ENCODE data around the gene HPSE2. TPM values are rescaled to one million over a fixed set of nuclear protein-coding genes. Genes with fewer than 3 reads are reported as not detected.

HPSE2 gene
- total and polyA plus RNA-seq, 2 donors (not counting 1 experiment from before 2014, with no cell fraction given) = not detected

GRCh38 chr10:98832738-98833137 is 402.9 kb downstream of the HPSE2 start:
- Mint-ChIP-seq H3K4me3 (no peak overlapping the region), H3K27me3 (peaks cover 21% of the 10 kb centered on the region), H3K9me3 (ENCODE audit: insufficient read depth) (no peaks in the 10 kb centered on the region), H3K4me1 (no peaks in the 10 kb centered on the region), H3K27ac (no peak overlapping the region)
- intact Hi-C loops (cut with micrococcal nuclease) = no loop called here
- no peak for DNase-seq
- POLR2A ChIA-PET = no interaction called here
- Histone ChIP-seq H4K20me1 (ENCODE audit: control insufficient read depth, insufficient read depth, low read length, poor library complexity, severe bottlenecking) (no peaks in the 10 kb centered on the region), H3K9ac (ENCODE audit: low read length) (no peak overlapping the region), H3K79me2 (ENCODE audit: control insufficient read depth, insufficient read depth, low read length) (no peaks in the 10 kb centered on the region), H3K4me3 (ENCODE audit: control extremely low read depth in 1 of 5, extremely low read depth in 1 of 5, insufficient read depth in 1 of 5, low read depth in 2 of 5, low read length in 4 of 5) (no peak overlapping the region), H3K27ac (ENCODE audit: low read length in 2 of 2) (no peak overlapping the region), H3K9me3 (ENCODE audit: control extremely low read depth in 1 of 3, control insufficient read depth in 2 of 3, insufficient read depth in 1 of 3, low read length in 2 of 3) (no peaks in the 10 kb centered on the region), H3K4me2 (replicated peaks; ENCODE audit: low read depth, low read length, poor library complexity, severe bottlenecking) (no peak overlapping the region), H2AFZ (ENCODE audit: insufficient read depth, low read depth, low read length, poor library complexity, severe bottlenecking) (no peak overlapping the region), H3K27me3 (replicated peaks in 1 of 4; ENCODE audit: control extremely low read depth in 1 of 4, control insufficient read depth in 3 of 4, insufficient read depth in 4 of 4, low read length in 3 of 4) (no peaks in the 10 kb centered on the region), H3K4me1 (ENCODE audit: control insufficient read depth in 2 of 2, insufficient read depth in 2 of 2, low read length in 2 of 2) (no peaks in the 10 kb centered on the region), H3K36me3 (replicated peaks in 1 of 2; ENCODE audit: control extremely low read depth in 1 of 2, control insufficient read depth in 1 of 2, extremely low read depth in 1 of 2, insufficient read depth in 2 of 2, low read length in 1 of 2) (no peaks in the 10 kb centered on the region)
- TF ChIP-seq CTCF (IDR thresholded peaks at IDR 0.05) (no peak), EZH2 (IDR thresholded peaks at IDR 0.05; ENCODE audit: borderline replicate concordance, insufficient read depth, low read depth, low read length, poor library complexity, severe bottlenecking) (no peak)
- CTCF ChIA-PET = interaction anchor here (0.6 kb wide), 1 partner anchor 353 kb away, joined by 3 read pairs; no protein-coding TSS in a partner anchor
- 91% methylated on average over 1 of the region's 2 CpGs for WGBS (ENCODE audit: insufficient coverage)
- ATAC-seq (ENCODE audit: low read depth) = no peak

- Mint-ChIP-seq H3K27ac (no peak overlapping the region), H3K4me3 (no peak overlapping the region), H3K27me3 (peaks cover 21% of the 10 kb centered on the region), H3K9me3 (ENCODE audit: insufficient read depth) (no peaks in the 10 kb centered on the region), H3K4me1 (no peaks in the 10 kb centered on the region)
- WGBS (ENCODE audit: insufficient coverage) = 67% methylated on average over 3 of the region's 3 CpGs
- Histone ChIP-seq H3K79me2 (ENCODE audit: control insufficient read depth, insufficient read depth, low read length) (no peaks in the 10 kb centered on the region), H3K9ac (ENCODE audit: low read length) (no peak overlapping the region), H3K4me3 (ENCODE audit: control extremely low read depth in 1 of 5, extremely low read depth in 1 of 5, insufficient read depth in 1 of 5, low read depth in 2 of 5, low read length in 4 of 5) (no peak overlapping the region), H3K36me3 (replicated peaks in 1 of 2; ENCODE audit: control extremely low read depth in 1 of 2, control insufficient read depth in 1 of 2, extremely low read depth in 1 of 2, insufficient read depth in 2 of 2, low read length in 1 of 2) (no peaks in the 10 kb centered on the region), H3K27me3 (replicated peaks in 1 of 4; ENCODE audit: control extremely low read depth in 1 of 4, control insufficient read depth in 3 of 4, insufficient read depth in 4 of 4, low read length in 3 of 4) (no peaks in the 10 kb centered on the region), H2AFZ (ENCODE audit: insufficient read depth, low read depth, low read length, poor library complexity, severe bottlenecking) (no peak overlapping the region), H3K9me3 (ENCODE audit: control extremely low read depth in 1 of 3, control insufficient read depth in 2 of 3, insufficient read depth in 1 of 3, low read length in 2 of 3) (no peaks in the 10 kb centered on the region), H3K27ac (ENCODE audit: low read length in 2 of 2) (no peak overlapping the region), H3K4me1 (ENCODE audit: control insufficient read depth in 2 of 2, insufficient read depth in 2 of 2, low read length in 2 of 2) (no peaks in the 10 kb centered on the region), H3K4me2 (replicated peaks; ENCODE audit: low read depth, low read length, poor library complexity, severe bottlenecking) (no peak overlapping the region), H4K20me1 (ENCODE audit: control insufficient read depth, insufficient read depth, low read length, poor library complexity, severe bottlenecking) (no peaks in the 10 kb centered on the region)
- ChIA-PET POLR2A (no interaction called here), CTCF (interaction anchor here (0.6 kb wide), 1 partner anchor 353 kb away, joined by 3 read pairs; no protein-coding TSS in a partner anchor)
- TF ChIP-seq CTCF (IDR thresholded peaks at IDR 0.05) (no peak), EZH2 (IDR thresholded peaks at IDR 0.05; ENCODE audit: borderline replicate concordance, insufficient read depth, low read depth, low read length, poor library complexity, severe bottlenecking) (no peak)
- intact Hi-C loops (cut with micrococcal nuclease) = no loop called here
- ATAC-seq (ENCODE audit: low read depth) = no peak
- DNase-seq = no peak
Measured at GRCh38 chr10:98832196-98832595, 403.5 kb downstream of the HPSE2 start.
